Stimulated activated effector memory CD8-positive, alpha-beta T cell treated with anti-CD3 and anti-CD28 coated beads, Interleukin-12 subunit alpha, Interleukin-12 subunit beta, amount 100 ng/mL, for 72 hours (primary cell): ENCODE data around the gene EXOC6B.
"Not testable (repeated sequence)": the region's sequence is repeated elsewhere in the genome, so short reads cannot be mapped to it uniquely, and the experiment has no call there.

Experiments used
- ATAC-seq: fragments of 150-1000 bp; cut with Tn5 transposase; 2 replicates; pipeline ENCODE4 v1.10.0; 2021
- DNase-seq, 2 donors: peaks; one replicate each; pipeline ENCODE4 v3.0.0; 2021 to 2022; ENCODE audit warnings: low spot score in 2 of 2
- H3K27ac Mint-ChIP-seq: one replicate; pipeline ENCODE4 v1.8.0; 2022; ENCODE audit warnings: mild to moderate bottlenecking, mixed read lengths
- H3K36me3 Mint-ChIP-seq: one replicate; pipeline ENCODE4 v1.8.0; 2022; ENCODE audit warnings: mild to moderate bottlenecking, mixed read lengths
- H3K4me1 Mint-ChIP-seq: one replicate; pipeline ENCODE4 v1.8.0; 2022; ENCODE audit warnings: mixed read lengths
- H3K4me3 Mint-ChIP-seq: one replicate; pipeline ENCODE4 v1.8.0; 2022; ENCODE audit warnings: mild to moderate bottlenecking, mixed read lengths
- H3K9me3 Mint-ChIP-seq: one replicate; pipeline ENCODE4 v1.8.0; 2022; ENCODE audit warnings: mixed read lengths

EXOC6B gene

GRCh38 chr2:72605836-72606442 lies 219.9 kb downstream of the EXOC6B start:
- Mint-ChIP-seq H3K27ac (no peak overlapping the region), H3K4me3 (no peak overlapping the region), H3K4me1 (peaks cover 13% of the 10 kb centered on the region), H3K36me3 (no peaks in the 10 kb centered on the region), H3K9me3 (no peaks in the 10 kb centered on the region)
- no peak for DNase-seq
- ATAC-seq, result no peak

- H3K36me3 Mint-ChIP-seq, result no peaks in the 10 kb centered on the region
- ATAC-seq (no peak), DNase-seq (no peak)
- no peak overlapping the region for H3K27ac Mint-ChIP-seq
- H3K4me1 Mint-ChIP-seq, result peaks cover 13% of the 10 kb centered on the region
- H3K4me3 Mint-ChIP-seq, result no peak overlapping the region
- no peaks in the 10 kb centered on the region for H3K9me3 Mint-ChIP-seq
Measured at GRCh38 chr2:72604468-72604867, 221.4 kb downstream of the EXOC6B start.

- DNase-seq, result no peak
- Mint-ChIP-seq H3K4me3 (no peak overlapping the region), H3K9me3 (no peaks in the 10 kb centered on the region), H3K36me3 (no peaks in the 10 kb centered on the region), H3K4me1 (peaks cover 13% of the 10 kb centered on the region), H3K27ac (no peak overlapping the region)
- no peak for ATAC-seq
Measured at GRCh38 chr2:72603481-72603880, 222.4 kb downstream of the EXOC6B start.

GRCh38 chr2:72602711-72603110 lies 223.1 kb downstream of the EXOC6B start:
- no peak overlapping the region for H3K4me3 Mint-ChIP-seq
- DNase-seq, result no peak
- H3K27ac Mint-ChIP-seq, result no peak overlapping the region
- H3K9me3 Mint-ChIP-seq, result no peaks in the 10 kb centered on the region
- H3K36me3 Mint-ChIP-seq, result no peaks in the 10 kb centered on the region
- ATAC-seq, result no peak
- H3K4me1 Mint-ChIP-seq, result peaks cover 13% of the 10 kb centered on the region

GRCh38 chr2:72602095-72602494 lies 223.7 kb downstream of the EXOC6B start:
- Mint-ChIP-seq H3K36me3 (no peaks in the 10 kb centered on the region), H3K9me3 (no peaks in the 10 kb centered on the region), H3K27ac (no peak overlapping the region)

GRCh38 chr2:72583836-72584235 lies 242.0 kb downstream of the EXOC6B start:
- DNase-seq, H3K4me1 Mint-ChIP-seq, ATAC-seq, H3K4me3 Mint-ChIP-seq, H3K36me3 Mint-ChIP-seq, H3K27ac Mint-ChIP-seq, H3K9me3 Mint-ChIP-seq: not testable (repeated sequence)

More at GRCh38 chr2:72602095-72602494, 223.7 kb downstream of the EXOC6B start:
- Mint-ChIP-seq H3K4me3 (no peak overlapping the region), H3K4me1 (peaks cover 13% of the 10 kb centered on the region)
- no peak for DNase-seq
- no peak for ATAC-seq

- Mint-ChIP-seq H3K4me3 (no peak overlapping the region), H3K27ac (no peak overlapping the region), H3K9me3 (no peaks in the 10 kb centered on the region), H3K4me1 (no peaks in the 10 kb centered on the region), H3K36me3 (no peaks in the 10 kb centered on the region)
- ATAC-seq, result no peak
- DNase-seq, result no peak
Measured at GRCh38 chr2:72583376-72583775, 242.5 kb downstream of the EXOC6B start.

GRCh38 chr2:72581560-72582181 lies 244.2 kb downstream of the EXOC6B start:
- Mint-ChIP-seq H3K4me3 (no peak overlapping the region), H3K4me1 (no peaks in the 10 kb centered on the region), H3K9me3 (no peaks in the 10 kb centered on the region), H3K27ac (no peak overlapping the region), H3K36me3 (no peaks in the 10 kb centered on the region)
- DNase-seq (no peak), ATAC-seq (no peak)

GRCh38 chr2:72579591-72580180 lies 246.1 kb downstream of the EXOC6B start:
- no peak overlapping the region for H3K27ac Mint-ChIP-seq
- H3K4me3 Mint-ChIP-seq, result no peak overlapping the region
- H3K36me3 Mint-ChIP-seq, result no peaks in the 10 kb centered on the region
- no peak for ATAC-seq
- H3K9me3 Mint-ChIP-seq, result no peaks in the 10 kb centered on the region
- DNase-seq, result no peak
- no peaks in the 10 kb centered on the region for H3K4me1 Mint-ChIP-seq

GRCh38 chr2:72576861-72577260 lies 249.0 kb downstream of the EXOC6B start:
- no peaks in the 10 kb centered on the region for H3K4me1 Mint-ChIP-seq
- no peak for DNase-seq
- no peak overlapping the region for H3K4me3 Mint-ChIP-seq
- ATAC-seq, result no peak
- no peaks in the 10 kb centered on the region for H3K9me3 Mint-ChIP-seq
- H3K36me3 Mint-ChIP-seq, result no peaks in the 10 kb centered on the region
- H3K27ac Mint-ChIP-seq, result no peak overlapping the region

GRCh38 chr2:72576459-72576858 lies 249.4 kb downstream of the EXOC6B start:
- Mint-ChIP-seq H3K9me3 (no peaks in the 10 kb centered on the region), H3K4me1 (no peaks in the 10 kb centered on the region)
- no peak for DNase-seq

GRCh38 chr2:72574886-72575285 lies 250.9 kb downstream of the EXOC6B start:
- Mint-ChIP-seq H3K4me3 (no peak overlapping the region), H3K27ac (no peak overlapping the region), H3K9me3 (no peaks in the 10 kb centered on the region), H3K4me1 (no peaks in the 10 kb centered on the region), H3K36me3 (no peaks in the 10 kb centered on the region)
- ATAC-seq (no peak), DNase-seq (no peak)

More at GRCh38 chr2:72576459-72576858, 249.4 kb downstream of the EXOC6B start:
- no peak for ATAC-seq
- no peak overlapping the region for H3K27ac Mint-ChIP-seq
- H3K4me3 Mint-ChIP-seq, result no peak overlapping the region
- H3K36me3 Mint-ChIP-seq, result no peaks in the 10 kb centered on the region

GRCh38 chr2:72573232-72573631 lies 252.6 kb downstream of the EXOC6B start:
- H3K27ac Mint-ChIP-seq, result no peak overlapping the region
- ATAC-seq (no peak), DNase-seq (no peak)
- H3K4me3 Mint-ChIP-seq, result no peak overlapping the region
- H3K4me1 Mint-ChIP-seq, result no peaks in the 10 kb centered on the region
- H3K9me3 Mint-ChIP-seq, result no peaks in the 10 kb centered on the region
- H3K36me3 Mint-ChIP-seq, result no peaks in the 10 kb centered on the region

GRCh38 chr2:72572501-72572900 lies 253.3 kb downstream of the EXOC6B start:
- Mint-ChIP-seq H3K27ac (no peak overlapping the region), H3K9me3 (no peaks in the 10 kb centered on the region), H3K36me3 (no peaks in the 10 kb centered on the region), H3K4me1 (no peaks in the 10 kb centered on the region), H3K4me3 (no peak overlapping the region)
- ATAC-seq (no peak), DNase-seq (no peak)

GRCh38 chr2:72570413-72570812 lies 255.4 kb downstream of the EXOC6B start:
- H3K4me1 Mint-ChIP-seq, result no peaks in the 10 kb centered on the region
- no peak overlapping the region for H3K27ac Mint-ChIP-seq
- no peak for ATAC-seq
- no peaks in the 10 kb centered on the region for H3K9me3 Mint-ChIP-seq
- H3K36me3 Mint-ChIP-seq, result no peaks in the 10 kb centered on the region
- H3K4me3 Mint-ChIP-seq, result no peak overlapping the region
- DNase-seq, result no peak

GRCh38 chr2:72562451-72563153 lies 263.2 kb downstream of the EXOC6B start:
- no peaks in the 10 kb centered on the region for H3K36me3 Mint-ChIP-seq
- DNase-seq, result no peak
- H3K4me1 Mint-ChIP-seq, result no peaks in the 10 kb centered on the region
- no peak overlapping the region for H3K4me3 Mint-ChIP-seq
- no peak for ATAC-seq
- H3K27ac Mint-ChIP-seq, result no peak overlapping the region
- no peaks in the 10 kb centered on the region for H3K9me3 Mint-ChIP-seq
